HepG2 (cell line): ENCODE data around the gene ZNF117. TPM values are rescaled to one million over a fixed set of nuclear protein-coding genes. Genes with fewer than 3 reads are reported as not detected.

ENCODE experiments used
- ATF1 ChIP-seq: IDR thresholded peaks from 2 replicates; pipeline ENCODE4 v1.6.1; 2016; ENCODE audit warnings: mild to moderate bottlenecking, control low read depth
- DPF2 ChIP-seq: sonication (generic); formaldehyde crosslinking; IDR thresholded peaks from 2 replicates; pipeline ENCODE4 v1.4.0; 2020; ENCODE audit warnings: mild to moderate bottlenecking, low read depth, missing genetic modification reagents, borderline replicate concordance
- HDAC1 ChIP-seq: sonication (generic); formaldehyde crosslinking; IDR thresholded peaks from 2 replicates; pipeline ENCODE4 v1.5.1; 2020; ENCODE audit warnings: mild to moderate bottlenecking, missing genetic modification reagents
- IKZF1 ChIP-seq: fragments of 450-650 bp; IDR thresholded peaks from 2 replicates; pipeline ENCODE4 v1.7.1; 2016
- JARID2 ChIP-seq: sonication (generic); formaldehyde crosslinking; IDR thresholded peaks from 2 replicates; pipeline ENCODE4 v1.8.1; 2023; ENCODE audit warnings: missing genetic modification reagents, inconsistent platforms; ENCODE audit not compliant: insufficient replicate concordance
- KLF12 ChIP-seq: sonication (generic); formaldehyde crosslinking; IDR thresholded peaks from 2 replicates; pipeline ENCODE4 v1.4.0; 2020; ENCODE audit warnings: missing genetic modification reagents, borderline replicate concordance
- KLF16 ChIP-seq, 2 experiments: sonication (generic) in 1 of 2; formaldehyde crosslinking in 1 of 2; IDR thresholded peaks; 2 replicates each; pipeline versions ENCODE4 v1.6.1 to v1.8.0; 2016 to 2023; ENCODE audit warnings: missing genetic modification reagents in 2 of 2, missing compliant biosample characterization in 1 of 2
- MEIS1 ChIP-seq: sonication (generic); formaldehyde crosslinking; IDR thresholded peaks from 2 replicates; pipeline ENCODE4 v1.9.0; 2021; ENCODE audit warnings: mild to moderate bottlenecking, missing genetic modification reagents, moderate library complexity, borderline replicate concordance
- RBM39 ChIP-seq: fragments of 200-400 bp; formaldehyde crosslinking; IDR thresholded peaks from one replicate; pipeline ENCODE4 v1.6.1; 2018; ENCODE audit warnings: antibody characterized with exemption, mild to moderate bottlenecking, low read depth, low read length; ENCODE audit not compliant: poor library complexity, severe bottlenecking
- RFX3 ChIP-seq: IDR thresholded peaks from 2 replicates; pipeline ENCODE4 v1.6.1; 2016; ENCODE audit warnings: missing biosample characterization, missing genetic modification reagents
- SRY ChIP-seq: sonication (generic); formaldehyde crosslinking; IDR thresholded peaks from 2 replicates; pipeline ENCODE4 v1.8.0; 2022; ENCODE audit warnings: mild to moderate bottlenecking, missing genetic modification reagents
- TBX3 ChIP-seq: fragments of 450-650 bp; IDR thresholded peaks from 2 replicates; pipeline ENCODE4 v1.6.1; 2017; ENCODE audit warnings: antibody characterized with exemption, mild to moderate bottlenecking, inconsistent platforms, borderline replicate concordance
- ZBTB8A ChIP-seq: sonication (generic); formaldehyde crosslinking; IDR thresholded peaks from 2 replicates; pipeline ENCODE4 v1.4.0; 2020; ENCODE audit warnings: mild to moderate bottlenecking, low read depth, missing genetic modification reagents, borderline replicate concordance
- ZNF296 ChIP-seq: sonication (generic); formaldehyde crosslinking; conservative IDR thresholded peaks from 2 replicates; pipeline ENCODE4 v1.5.0; 2020; ENCODE audit warnings: mild to moderate bottlenecking, missing genetic modification reagents
- ZNF3 ChIP-seq: IDR thresholded peaks from 2 replicates; pipeline ENCODE4 v1.7.0; 2017; ENCODE audit warnings: inconsistent platforms
- ZNF501 ChIP-seq: sonication (generic); formaldehyde crosslinking; IDR thresholded peaks from 2 replicates; pipeline ENCODE4 v1.5.1; 2020; ENCODE audit warnings: mild to moderate bottlenecking, moderate library complexity, missing genetic modification reagents
- ZNF564 ChIP-seq: sonication (generic); formaldehyde crosslinking; IDR thresholded peaks from 2 replicates; pipeline ENCODE4 v1.8.1; 2023; ENCODE audit warnings: mild to moderate bottlenecking, missing genetic modification reagents
- ZNF614 ChIP-seq: IDR thresholded peaks from 2 replicates; pipeline ENCODE4 v1.6.1; 2018; ENCODE audit warnings: missing biosample characterization, missing genetic modification reagents, inconsistent platforms, borderline replicate concordance
- ZNF720 ChIP-seq: sonication (generic); formaldehyde crosslinking; IDR thresholded peaks from 2 replicates; pipeline ENCODE4 v1.4.0; 2020; ENCODE audit warnings: missing genetic modification reagents
- ZNF737 ChIP-seq: sonication (generic); formaldehyde crosslinking; IDR thresholded peaks from 2 replicates; pipeline ENCODE4 v1.5.0; 2020; ENCODE audit warnings: missing genetic modification reagents, mild to moderate bottlenecking, borderline replicate concordance
- polyA plus RNA-seq, 8 experiments: library from polyadenylated mRNA; depleted of rRNA in 3 of 8; stranded (reverse) in 7 of 8; unstranded in 1 of 8; fragments of >200 nt; fragmentation: Illumina TruSeq in 4 of 8; extraction: Trizol in 4 of 8; gene quantifications; 2 replicates each; pipeline versions ENCODE4 v1.2.1 to v1.2.3, GENCODE V29; 2011 to 2016; ENCODE audit warnings: low read depth in 4 of 8, missing spikeins in 1 of 8, mixed read lengths in 1 of 8; ENCODE audit not compliant: insufficient read depth in 1 of 8
- total RNA-seq, 5 experiments: library from RNA; depleted of rRNA; stranded (reverse); fragments of >200 nt; fragmentation: Illumina TruSeq; extraction: Trizol; gene quantifications; 2 replicates each; pipeline ENCODE4 v1.2.3, GENCODE V29; 2016; ENCODE audit warnings: low read depth in 1 of 5
- TF ChIP-seq, protein P1 (sequence below): sonication (generic); formaldehyde crosslinking; IDR thresholded peaks from 2 replicates; pipeline ENCODE4 v1.4.0; 2020; ENCODE audit warnings: mild to moderate bottlenecking, low read depth, missing genetic modification reagents
- TF ChIP-seq, protein P2 (sequence below): sonication (generic); formaldehyde crosslinking; conservative IDR thresholded peaks from 2 replicates; pipeline ENCODE4 v1.4.0; 2020; ENCODE audit warnings: missing genetic modification reagents
- TF ChIP-seq, protein P3 (sequence below): sonication (generic); formaldehyde crosslinking; IDR thresholded peaks from 2 replicates; pipeline ENCODE4 v1.9.0; 2022; ENCODE audit warnings: missing genetic modification reagents, mild to moderate bottlenecking, borderline replicate concordance
- TF ChIP-seq, protein P4 (sequence below): sonication (generic); formaldehyde crosslinking; IDR thresholded peaks from 2 replicates; pipeline ENCODE4; 2020; ENCODE audit warnings: missing genetic modification reagents, mild to moderate bottlenecking, borderline replicate concordance

Gene ZNF117
- total and polyA plus RNA-seq, 2 of the 13 experiments (the other 11 are each of a cell fraction or from before 2014, with no cell fraction given): 6.6 to 20.0 TPM

DNA sequence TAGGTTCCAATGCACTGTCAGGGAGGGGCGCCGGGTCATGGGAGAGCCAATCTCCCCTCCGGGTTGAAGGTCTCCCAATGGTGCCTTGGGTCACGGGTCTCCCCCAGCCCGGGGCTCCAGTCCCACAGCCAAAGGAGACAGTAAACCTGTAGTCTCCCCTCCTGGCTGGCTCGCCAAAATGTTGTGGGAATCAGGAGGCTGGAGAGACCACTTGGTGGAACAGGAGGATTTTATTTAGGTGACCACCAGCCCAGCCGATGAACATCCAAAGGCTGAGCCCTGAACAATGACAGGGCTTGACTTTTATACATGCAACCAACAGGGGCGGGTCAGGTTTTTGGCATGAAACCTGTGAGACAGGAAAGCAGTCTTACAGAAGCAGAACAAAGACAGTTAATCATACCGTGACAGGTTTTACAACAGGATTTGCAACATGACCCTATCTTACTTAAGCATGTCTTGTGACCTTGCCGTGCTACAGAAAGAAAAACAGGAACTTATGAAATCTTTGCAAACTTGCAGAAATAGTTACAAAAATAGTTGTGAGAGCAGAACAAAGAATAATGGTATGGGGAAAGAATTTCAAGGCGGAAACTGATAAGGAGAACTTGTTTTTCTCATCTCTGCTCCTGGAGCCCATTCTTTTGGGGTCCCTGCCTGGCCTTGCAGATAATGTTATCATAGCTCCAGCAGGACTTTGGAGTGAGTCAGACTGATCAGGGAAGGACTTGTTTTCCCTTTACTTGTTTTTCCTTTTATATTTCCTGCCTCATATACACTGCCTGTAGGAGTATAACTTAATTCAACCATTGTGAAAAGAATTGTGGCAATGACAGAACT lies 8.5 kb upstream of the ZNF117 start (continued):
- TF ChIP-seq KLF16 (CRISPR knock-in tag; IDR thresholded peaks at IDR 0.05): peak in 1 of 2 experiments; percentile 91; a peak in 2 of 4 replicates
- TF ChIP-seq, protein P1, sequence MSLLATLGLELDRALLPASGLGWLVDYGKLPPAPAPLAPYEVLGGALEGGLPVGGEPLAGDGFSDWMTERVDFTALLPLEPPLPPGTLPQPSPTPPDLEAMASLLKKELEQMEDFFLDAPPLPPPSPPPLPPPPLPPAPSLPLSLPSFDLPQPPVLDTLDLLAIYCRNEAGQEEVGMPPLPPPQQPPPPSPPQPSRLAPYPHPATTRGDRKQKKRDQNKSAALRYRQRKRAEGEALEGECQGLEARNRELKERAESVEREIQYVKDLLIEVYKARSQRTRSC: no peak
- TF ChIP-seq ZBTB8A (CRISPR knock-in tag): no peak
- no peak for TF ChIP-seq JARID2 (CRISPR knock-in tag)
- TF ChIP-seq ZNF3: 0 out of 2 replicates have a peak, but pooled peaks have one; percentile 6
- TF ChIP-seq ZNF720 (CRISPR knock-in tag): no peak
- no peak for TF ChIP-seq ZNF296 (CRISPR knock-in tag)
- 0 out of 2 replicates have a peak, but pooled peaks have one; percentile 79 for TF ChIP-seq ZNF614
- TF ChIP-seq, protein P2, sequence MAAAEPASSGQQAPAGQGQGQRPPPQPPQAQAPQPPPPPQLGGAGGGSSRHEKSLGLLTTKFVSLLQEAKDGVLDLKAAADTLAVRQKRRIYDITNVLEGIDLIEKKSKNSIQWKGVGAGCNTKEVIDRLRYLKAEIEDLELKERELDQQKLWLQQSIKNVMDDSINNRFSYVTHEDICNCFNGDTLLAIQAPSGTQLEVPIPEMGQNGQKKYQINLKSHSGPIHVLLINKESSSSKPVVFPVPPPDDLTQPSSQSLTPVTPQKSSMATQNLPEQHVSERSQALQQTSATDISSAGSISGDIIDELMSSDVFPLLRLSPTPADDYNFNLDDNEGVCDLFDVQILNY (CRISPR knock-in tag): no peak
- TF ChIP-seq ZNF501 (CRISPR knock-in tag): peak; percentile 78
- no peak for TF ChIP-seq KLF12 (CRISPR knock-in tag)
- TF ChIP-seq, protein P3, sequence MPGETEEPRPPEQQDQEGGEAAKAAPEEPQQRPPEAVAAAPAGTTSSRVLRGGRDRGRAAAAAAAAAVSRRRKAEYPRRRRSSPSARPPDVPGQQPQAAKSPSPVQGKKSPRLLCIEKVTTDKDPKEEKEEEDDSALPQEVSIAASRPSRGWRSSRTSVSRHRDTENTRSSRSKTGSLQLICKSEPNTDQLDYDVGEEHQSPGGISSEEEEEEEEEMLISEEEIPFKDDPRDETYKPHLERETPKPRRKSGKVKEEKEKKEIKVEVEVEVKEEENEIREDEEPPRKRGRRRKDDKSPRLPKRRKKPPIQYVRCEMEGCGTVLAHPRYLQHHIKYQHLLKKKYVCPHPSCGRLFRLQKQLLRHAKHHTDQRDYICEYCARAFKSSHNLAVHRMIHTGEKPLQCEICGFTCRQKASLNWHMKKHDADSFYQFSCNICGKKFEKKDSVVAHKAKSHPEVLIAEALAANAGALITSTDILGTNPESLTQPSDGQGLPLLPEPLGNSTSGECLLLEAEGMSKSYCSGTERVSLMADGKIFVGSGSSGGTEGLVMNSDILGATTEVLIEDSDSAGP (CRISPR knock-in tag): no peak; the same call in 1 of the 2 replicates
- no peak for TF ChIP-seq RBM39
- TF ChIP-seq DPF2 (CRISPR knock-in tag): peak; percentile 73; the same call in 1 of the 2 replicates
- TF ChIP-seq IKZF1: no peak
- 0 out of 2 replicates have a peak, but pooled peaks have one; percentile 45 for TF ChIP-seq ATF1
- no peak for TF ChIP-seq RFX3 (CRISPR knock-in tag)
- peak; percentile 81 for TF ChIP-seq HDAC1 (CRISPR knock-in tag)
- no peak for TF ChIP-seq SRY (CRISPR knock-in tag)
- TF ChIP-seq, protein P4, sequence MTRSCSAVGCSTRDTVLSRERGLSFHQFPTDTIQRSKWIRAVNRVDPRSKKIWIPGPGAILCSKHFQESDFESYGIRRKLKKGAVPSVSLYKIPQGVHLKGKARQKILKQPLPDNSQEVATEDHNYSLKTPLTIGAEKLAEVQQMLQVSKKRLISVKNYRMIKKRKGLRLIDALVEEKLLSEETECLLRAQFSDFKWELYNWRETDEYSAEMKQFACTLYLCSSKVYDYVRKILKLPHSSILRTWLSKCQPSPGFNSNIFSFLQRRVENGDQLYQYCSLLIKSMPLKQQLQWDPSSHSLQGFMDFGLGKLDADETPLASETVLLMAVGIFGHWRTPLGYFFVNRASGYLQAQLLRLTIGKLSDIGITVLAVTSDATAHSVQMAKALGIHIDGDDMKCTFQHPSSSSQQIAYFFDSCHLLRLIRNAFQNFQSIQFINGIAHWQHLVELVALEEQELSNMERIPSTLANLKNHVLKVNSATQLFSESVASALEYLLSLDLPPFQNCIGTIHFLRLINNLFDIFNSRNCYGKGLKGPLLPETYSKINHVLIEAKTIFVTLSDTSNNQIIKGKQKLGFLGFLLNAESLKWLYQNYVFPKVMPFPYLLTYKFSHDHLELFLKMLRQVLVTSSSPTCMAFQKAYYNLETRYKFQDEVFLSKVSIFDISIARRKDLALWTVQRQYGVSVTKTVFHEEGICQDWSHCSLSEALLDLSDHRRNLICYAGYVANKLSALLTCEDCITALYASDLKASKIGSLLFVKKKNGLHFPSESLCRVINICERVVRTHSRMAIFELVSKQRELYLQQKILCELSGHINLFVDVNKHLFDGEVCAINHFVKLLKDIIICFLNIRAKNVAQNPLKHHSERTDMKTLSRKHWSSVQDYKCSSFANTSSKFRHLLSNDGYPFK: peak; percentile 57; the same call in 1 of the 2 replicates
- TF ChIP-seq MEIS1 (CRISPR knock-in tag): peak; percentile 99
- no peak for TF ChIP-seq TBX3
- TF ChIP-seq ZNF564 (CRISPR knock-in tag): no peak
- no peak for TF ChIP-seq ZNF737 (CRISPR knock-in tag)
